H1 (cell line): ENCODE data around the gene MIDN. TPM values are rescaled to one million over a fixed set of nuclear protein-coding genes. Genes with fewer than 3 reads are reported as not detected.

Source experiments
- CTCF ChIA-PET: fragments of 300-600 bp; sonication (Branson Sonifier 250); formaldehyde crosslinking; loops from one replicate; lab custom pipeline; 2021; ENCODE audit not compliant: partially characterized antibody; lab: Charles Lee
- POLR2A ChIA-PET: fragments of 300-600 bp; sonication (Branson Sonifier 250); formaldehyde crosslinking; loops from one replicate; lab custom pipeline; 2021; ENCODE audit warnings: inconsistent platforms; ENCODE audit not compliant: partially characterized antibody; lab: Charles Lee
- DNase-seq, 2 experiments: peaks; one replicate each; pipeline versions ENCODE4 v3.0.0 to v3.0.0-alpha.2; 2010 to 2022; ENCODE audit warnings: low spot score in 2 of 2, low read depth in 1 of 2, mixed read lengths in 1 of 2
- FAIRE-seq: peaks from 2 replicates; lab custom pipeline; 2011; peaks lifted over from hg19 to GRCh38; lab: Jason Lieb, UNC
- H2AFZ ChIP-seq: 2 replicates; pipeline ENCODE4 v1.8.1; 2012; ENCODE audit warnings: low read length, inconsistent platforms
- H2AK5ac ChIP-seq: 2 replicates; pipeline ENCODE4 v1.6.1; 2013; ENCODE audit warnings: low read depth, low read length
- H2BK120ac ChIP-seq: replicated peaks from 2 replicates; pipeline ENCODE3; 2013; ENCODE audit warnings: low read depth, low read length, inconsistent platforms
- H2BK12ac ChIP-seq: 2 replicates; pipeline ENCODE4 v1.6.1; 2013; ENCODE audit warnings: low read depth, low read length
- H2BK15ac ChIP-seq: 2 replicates; pipeline ENCODE4 v1.6.1; 2013; ENCODE audit warnings: low read length
- H2BK20ac ChIP-seq: 2 replicates; pipeline ENCODE4 v1.6.1; 2013; ENCODE audit warnings: low read length
- H2BK5ac ChIP-seq: 2 replicates; pipeline ENCODE4 v1.6.1; 2013; ENCODE audit warnings: low read depth, low read length
- H3K14ac ChIP-seq: 2 replicates; pipeline ENCODE4 v1.6.1; 2013; ENCODE audit warnings: inconsistent platforms; ENCODE audit not compliant: insufficient read length
- H3K18ac ChIP-seq: 2 replicates; pipeline ENCODE4 v1.6.1; 2013; ENCODE audit warnings: low read length; ENCODE audit errors: extremely low read depth
- H3K23ac ChIP-seq: 2 replicates; pipeline ENCODE4 v1.6.1; 2013; ENCODE audit warnings: inconsistent platforms; ENCODE audit not compliant: insufficient read length
- H3K23me2 ChIP-seq: 2 replicates; pipeline ENCODE4 v1.6.1; 2013; ENCODE audit warnings: low read depth, low read length
- H3K27ac ChIP-seq: 2 replicates; pipeline ENCODE4 v1.6.1; 2011; ENCODE audit warnings: low read depth, low read length, inconsistent platforms
- H3K27me3 ChIP-seq, 4 experiments: replicated peaks in 1 of 4; 1 replicate in 1 of 4; 2 replicates in 3 of 4; pipeline versions ENCODE4 v1.6.1 to v1.8.1; 2011 to 2013; ENCODE audit warnings: low read length in 3 of 4, mild to moderate bottlenecking in 3 of 4, inconsistent platforms in 2 of 4, mixed read lengths in 2 of 4, moderate library complexity in 1 of 4; ENCODE audit not compliant: control insufficient read depth in 3 of 4, insufficient read depth in 3 of 4; ENCODE audit errors: extremely low read depth in 1 of 4
- H3K36me3 ChIP-seq, 4 experiments: 2 replicates each; pipeline versions ENCODE4 v1.6.1 to v1.8.1; 2011 to 2013; ENCODE audit warnings: mild to moderate bottlenecking in 4 of 4, low read length in 3 of 4, moderate library complexity in 2 of 4, control low read depth in 1 of 4, inconsistent platforms in 1 of 4; ENCODE audit not compliant: insufficient read depth in 4 of 4, control insufficient read depth in 2 of 4
- H3K4ac ChIP-seq: replicated peaks from 2 replicates; pipeline ENCODE3; 2013; ENCODE audit warnings: low read length, low read depth, mixed read lengths, inconsistent platforms; ENCODE audit not compliant: insufficient read length
- H3K4me1 ChIP-seq, 4 experiments: replicated peaks in 1 of 4; 1 replicate in 1 of 4; 2 replicates in 3 of 4; pipeline versions ENCODE4 v1.6.1 to v1.8.1; 2011 to 2013; ENCODE audit warnings: low read length in 3 of 4, inconsistent platforms in 2 of 4, mixed read lengths in 1 of 4; ENCODE audit not compliant: insufficient read depth in 4 of 4, control insufficient read depth in 3 of 4
- H3K4me2 ChIP-seq, 2 experiments: 2 replicates each; pipeline versions ENCODE4 v1.6.1 to v1.8.1; 2011 to 2013; ENCODE audit warnings: low read depth in 2 of 2, low read length in 2 of 2, control low read depth in 1 of 2, inconsistent platforms in 1 of 2, mild to moderate bottlenecking in 1 of 2; ENCODE audit not compliant: insufficient read depth in 1 of 2
- H3K4me3 ChIP-seq, 4 experiments: fragments of 200-600, 300-600 bp in 1 of 4; sonication (generic), shearing (Covaris generic), sonication (Bioruptor Twin) in 1 of 4; 2 replicates each; pipeline versions ENCODE4 v1.5.1 to v1.8.1; 2011 to 2016; ENCODE audit warnings: low read length in 4 of 4, low read depth in 3 of 4, control low read depth in 2 of 4, inconsistent platforms in 2 of 4, mild to moderate bottlenecking in 2 of 4, mixed read lengths in 1 of 4, moderate library complexity in 1 of 4; ENCODE audit not compliant: insufficient read depth in 2 of 4; ENCODE audit errors: extremely low read depth in 1 of 4
- H3K56ac ChIP-seq: replicated peaks from 2 replicates; pipeline ENCODE3; 2013; ENCODE audit warnings: low read depth, mild to moderate bottlenecking, mixed read lengths, low read length, inconsistent platforms; ENCODE audit not compliant: insufficient read length
- H3K79me1 ChIP-seq: 2 replicates; pipeline ENCODE4 v1.6.1; 2013; ENCODE audit warnings: low read depth, low read length, control low read depth
- H3K79me2 ChIP-seq, 2 experiments: 2 replicates each; pipeline versions ENCODE4 v1.6.1 to v1.8.1; 2012 to 2013; ENCODE audit warnings: low read length in 2 of 2, mild to moderate bottlenecking in 2 of 2, inconsistent platforms in 1 of 2; ENCODE audit not compliant: insufficient read depth in 2 of 2, control insufficient read depth in 1 of 2
- H3K9ac ChIP-seq, 4 experiments: replicated peaks in 1 of 4; 1 replicate in 1 of 4; 2 replicates in 3 of 4; pipeline versions ENCODE4 v1.6.1 to v1.8.1; 2011 to 2013; ENCODE audit warnings: low read depth in 3 of 4, low read length in 3 of 4, control low read depth in 2 of 4, mild to moderate bottlenecking in 2 of 4, moderate library complexity in 2 of 4, inconsistent platforms in 1 of 4; ENCODE audit errors: extremely low read depth in 1 of 4
- H3K9me3 ChIP-seq, 2 experiments: 2 replicates each; pipeline versions ENCODE4 v1.6.1 to v1.8.1; 2012 to 2013; ENCODE audit warnings: mild to moderate bottlenecking in 2 of 2, moderate library complexity in 2 of 2, control low read depth in 1 of 2, inconsistent platforms in 1 of 2, low read depth in 1 of 2, low read length in 1 of 2, mixed read lengths in 1 of 2; ENCODE audit not compliant: insufficient read depth in 2 of 2
- H4K20me1 ChIP-seq, 2 experiments: replicated peaks in 1 of 2; 2 replicates each; pipeline versions ENCODE3 to v1.8.1; 2011 to 2013; ENCODE audit warnings: inconsistent platforms in 2 of 2, low read length in 2 of 2, mild to moderate bottlenecking in 1 of 2; ENCODE audit not compliant: insufficient read depth in 2 of 2, control insufficient read depth in 1 of 2
- H4K5ac ChIP-seq: 2 replicates; pipeline ENCODE4 v1.6.1; 2013; ENCODE audit warnings: low read length, low read depth, mixed read lengths, inconsistent platforms; ENCODE audit not compliant: insufficient read length
- H4K8ac ChIP-seq: 2 replicates; pipeline ENCODE4 v1.8.0; 2013; ENCODE audit warnings: mild to moderate bottlenecking, moderate library complexity, low read length, inconsistent platforms; ENCODE audit not compliant: insufficient read depth; ENCODE audit errors: extremely low read depth
- H4K91ac ChIP-seq: replicated peaks from 2 replicates; pipeline ENCODE3; 2013; ENCODE audit warnings: low read length, mixed read lengths, inconsistent platforms; ENCODE audit not compliant: insufficient read length
- ATF3 ChIP-seq: IDR thresholded peaks from 2 replicates; pipeline ENCODE4 v1.6.1; 2011; ENCODE audit warnings: low read depth, mild to moderate bottlenecking, low read length; ENCODE audit not compliant: insufficient read depth
- BACH1 ChIP-seq: IDR thresholded peaks from 2 replicates; pipeline ENCODE4 v1.6.1; 2012; ENCODE audit warnings: low read length, improper control_type of control experiment
- BCL11A ChIP-seq, 2 experiments: IDR thresholded peaks; one replicate each; pipeline ENCODE4 v1.6.1; 2011; ENCODE audit warnings: low read depth in 2 of 2, low read length in 2 of 2, mild to moderate bottlenecking in 2 of 2
- CBX5 ChIP-seq: fragments of 300-800, 300-1000 bp; sonication (generic); IDR thresholded peaks from 2 replicates; pipeline ENCODE4 v1.7.1; 2016; ENCODE audit warnings: antibody characterized with exemption, low read length, low read depth
- CBX8 ChIP-seq: fragments of 300-800, 300-1000 bp; sonication (generic); IDR thresholded peaks from 2 replicates; pipeline ENCODE4 v1.7.1; 2016; ENCODE audit warnings: low read depth, low read length, borderline replicate concordance
- GABPA ChIP-seq: IDR thresholded peaks from 2 replicates; pipeline ENCODE4 v1.6.1; 2011; ENCODE audit warnings: mild to moderate bottlenecking, low read length, moderate library complexity, borderline replicate concordance; ENCODE audit not compliant: insufficient read depth
- POU5F1 ChIP-seq: IDR thresholded peaks from 2 replicates; pipeline ENCODE4 v1.6.1; 2011; ENCODE audit warnings: low read depth, mild to moderate bottlenecking, low read length, moderate library complexity
- SIRT6 ChIP-seq: IDR thresholded peaks from one replicate; pipeline ENCODE4 v1.7.1; 2012; ENCODE audit warnings: low read length, inconsistent platforms
- TBP ChIP-seq: IDR thresholded peaks from 2 replicates; pipeline ENCODE4 v1.6.1; 2011; ENCODE audit warnings: low read depth, low read length, improper control_type of control experiment
- ZNF274 ChIP-seq: IDR thresholded peaks from 2 replicates; pipeline ENCODE4 v1.7.0; 2012; ENCODE audit warnings: low read length, borderline replicate concordance; ENCODE audit errors: extremely low read depth
- WGBS, 2 experiments: shearing (Covaris generic) in 1 of 2; methylation state at CpG; one replicate each; pipeline versions ENCODE4 v1.1.6 to v1.1.7; 2013 to 2015; ENCODE audit warnings: low lambda C conversion rate in 2 of 2, mixed read lengths in 2 of 2, inconsistent platforms in 1 of 2, low coverage in 1 of 2, missing lambda C conversion rate in 1 of 2; ENCODE audit not compliant: insufficient replicate concordance in 2 of 2, insufficient coverage in 1 of 2, insufficient read length in 1 of 2; ENCODE audit errors: extremely low coverage in 1 of 2, missing lambda C conversion rate in 1 of 2; 5-methylcytosine and 5-hydroxymethylcytosine counted together
- polyA plus RNA-seq, 7 experiments: library from polyadenylated mRNA; depleted of rRNA in 3 of 7; stranded (reverse) in 5 of 7; unstranded in 2 of 7; fragments of >200 nt in 5 of 7; fragments of 200-250 nt in 2 of 7; gene quantifications; 1 replicate in 5 of 7; 2 replicates in 1 of 7; 4 replicates in 1 of 7; pipeline versions ENCODE4 v1.2.1 to v1.2.3, GENCODE V29; 2011 to 2013; ENCODE audit warnings: missing spikeins in 2 of 7, mixed read lengths in 2 of 7
- total RNA-seq: library from RNA; stranded (reverse); fragmentation: NEBNext Ultra II Directional; extraction: Animal tissue kit (Norgen Biotek cat#: 25700); gene quantifications from 2 replicates; pipeline ENCODE4 v1.2.1, GENCODE V29; 2021

The MIDN gene
- total and polyA plus RNA-seq, 2 of the 8 experiments (the other 6 are each of a cell fraction or from before 2014, with no cell fraction given): 39.8 to 159 TPM

GRCh38 chr19:1296078-1296477 lies 47.7 kb downstream of the MIDN start:
- Histone ChIP-seq H4K8ac (0 out of 2 replicates have a peak overlapping the region, but pooled peaks have one; percentile 35), H3K18ac (no peak overlapping the region), H2AK5ac (0 out of 2 replicates have a peak overlapping the region, but pooled peaks have one; percentile 24), H3K4me1 (peaks cover 0 to 7% (median under 1%) of the 10 kb centered on the region in 4 experiments; a peak in 4 of 7 replicates), H3K79me2 (no peaks in the 10 kb centered on the region), H3K36me3 (no peaks in the 10 kb centered on the region), H3K56ac (no peak overlapping the region), H3K27me3 (peaks cover 0 to 2% (median 1%) of the 10 kb centered on the region in 4 experiments; a peak in 2 of 7 replicates), H3K23me2 (no peaks in the 10 kb centered on the region; the same call in 1 of the 2 replicates), H3K9ac (no peak overlapping the region), H2AFZ (no peak overlapping the region), H3K4me2 (peak overlapping the region in 1 of 2 experiments; percentile 33; a peak in 1 of 4 replicates), H2BK120ac (no peak overlapping the region), H2BK5ac (no peak overlapping the region), H3K9me3 (no peaks in the 10 kb centered on the region), H3K79me1 (peaks cover 2% of the 10 kb centered on the region; the same call in 1 of the 2 replicates), H2BK20ac (no peak overlapping the region), H3K14ac (no peak overlapping the region), H4K91ac (no peak overlapping the region), H2BK12ac (0 out of 2 replicates have a peak overlapping the region, but pooled peaks have one; percentile 9), H3K27ac (no peak overlapping the region), H3K4ac (no peak overlapping the region), H2BK15ac (peak overlapping the region; percentile 18; the same call in 1 of the 2 replicates), H3K4me3 (no peak overlapping the region), H4K5ac (no peak overlapping the region), H4K20me1 (peaks cover 5 to 7% of the 10 kb centered on the region in 2 experiments), H3K23ac (no peak overlapping the region)
- DNase-seq (no peak), FAIRE-seq (no peak)
- TF ChIP-seq ZNF274 (no peak), BCL11A (IDR thresholded peaks at IDR 0.05; ENCODE audit: low read depth in 2 of 2, low read length in 2 of 2) (no peak), BACH1 (no peak), POU5F1 (no peak), GABPA (no peak), ATF3 (no peak), TBP (no peak), SIRT6 (no peak), CBX5 (no peak), CBX8 (no peak)
- CTCF ChIA-PET: interaction anchor here (1.0 kb wide), 1 partner anchor 103 kb away, joined by 3 read pairs; no protein-coding TSS in a partner anchor
- POLR2A ChIA-PET: interaction anchor here (1.3 to 1.8 kb wide), 2 partner anchors 21 to 27 kb away, joined by 3 to 8 read pairs; partner anchors contain the start of genes CIRBP and FAM174C
- WGBS, 2 experiments: 95% methylated on average over 7 of the region's 13 CpGs; no CpG with 5 or more reads in 1 of the 2 experiments
